ENCODE results near the gene TBC1D5.

GRCh38 chr3:17634964-17635363, 107.5 kb downstream of the TBC1D5 start:
- TF ChIP-seq TSHZ2 (CRISPR knock-in tag; IDR thresholded peaks at IDR 0.05) (no peak), ESRRG (CRISPR knock-in tag; IDR thresholded peaks at IDR 0.05) (no peak), TOX (CRISPR knock-in tag; IDR thresholded peaks at IDR 0.05; ENCODE audit: borderline replicate concordance) (no peak), BACH2 (CRISPR knock-in tag; IDR thresholded peaks at IDR 0.05; ENCODE audit: borderline replicate concordance) (no peak), ZFP30 (CRISPR knock-in tag; IDR thresholded peaks at IDR 0.05) (no peak), CREB5 (CRISPR knock-in tag; IDR thresholded peaks at IDR 0.05; ENCODE audit: low read depth) (no peak), GLIS3 (CRISPR knock-in tag; IDR thresholded peaks at IDR 0.05) (no peak), RARB (CRISPR knock-in tag; IDR thresholded peaks at IDR 0.05) (no peak)
- TF ChIP-seq, protein P1, sequence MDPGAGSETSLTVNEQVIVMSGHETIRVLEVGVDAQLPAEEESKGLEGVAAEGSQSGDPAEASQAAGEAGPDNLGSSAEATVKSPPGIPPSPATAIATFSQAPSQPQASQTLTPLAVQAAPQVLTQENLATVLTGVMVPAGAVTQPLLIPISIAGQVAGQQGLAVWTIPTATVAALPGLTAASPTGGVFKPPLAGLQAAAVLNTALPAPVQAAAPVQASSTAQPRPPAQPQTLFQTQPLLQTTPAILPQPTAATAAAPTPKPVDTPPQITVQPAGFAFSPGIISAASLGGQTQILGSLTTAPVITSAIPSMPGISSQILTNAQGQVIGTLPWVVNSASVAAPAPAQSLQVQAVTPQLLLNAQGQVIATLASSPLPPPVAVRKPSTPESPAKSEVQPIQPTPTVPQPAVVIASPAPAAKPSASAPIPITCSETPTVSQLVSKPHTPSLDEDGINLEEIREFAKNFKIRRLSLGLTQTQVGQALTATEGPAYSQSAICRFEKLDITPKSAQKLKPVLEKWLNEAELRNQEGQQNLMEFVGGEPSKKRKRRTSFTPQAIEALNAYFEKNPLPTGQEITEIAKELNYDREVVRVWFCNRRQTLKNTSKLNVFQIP (CRISPR knock-in tag; IDR thresholded peaks at IDR 0.05; ENCODE audit: borderline replicate concordance, low read depth), result no peak
- TF ChIP-seq, protein P2, sequence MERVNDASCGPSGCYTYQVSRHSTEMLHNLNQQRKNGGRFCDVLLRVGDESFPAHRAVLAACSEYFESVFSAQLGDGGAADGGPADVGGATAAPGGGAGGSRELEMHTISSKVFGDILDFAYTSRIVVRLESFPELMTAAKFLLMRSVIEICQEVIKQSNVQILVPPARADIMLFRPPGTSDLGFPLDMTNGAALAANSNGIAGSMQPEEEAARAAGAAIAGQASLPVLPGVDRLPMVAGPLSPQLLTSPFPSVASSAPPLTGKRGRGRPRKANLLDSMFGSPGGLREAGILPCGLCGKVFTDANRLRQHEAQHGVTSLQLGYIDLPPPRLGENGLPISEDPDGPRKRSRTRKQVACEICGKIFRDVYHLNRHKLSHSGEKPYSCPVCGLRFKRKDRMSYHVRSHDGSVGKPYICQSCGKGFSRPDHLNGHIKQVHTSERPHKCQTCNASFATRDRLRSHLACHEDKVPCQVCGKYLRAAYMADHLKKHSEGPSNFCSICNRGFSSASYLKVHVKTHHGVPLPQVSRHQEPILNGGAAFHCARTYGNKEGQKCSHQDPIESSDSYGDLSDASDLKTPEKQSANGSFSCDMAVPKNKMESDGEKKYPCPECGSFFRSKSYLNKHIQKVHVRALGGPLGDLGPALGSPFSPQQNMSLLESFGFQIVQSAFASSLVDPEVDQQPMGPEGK (CRISPR knock-in tag; IDR thresholded peaks at IDR 0.05; ENCODE audit: borderline replicate concordance), result no peak

Data from SK-N-SH treated with all-trans-retinoic acid at 6 μM for 48 hours (cell line).